Kidney epithelial cell (primary cell): ENCODE data around the gene RARRES2. TPM values are rescaled to one million over a fixed set of nuclear protein-coding genes. Genes with fewer than 3 reads are reported as not detected.
A peak's percentile ranks its signal among the peaks of the same experiment; 100 is the strongest.

Source experiments
- DNase-seq: peaks from one replicate; pipeline ENCODE4 v3.0.0-alpha.2; 2010; ENCODE audit warnings: low read depth
- H3K27me3 ChIP-seq: 2 replicates; pipeline ENCODE4 v1.6.0; 2011; ENCODE audit warnings: low read length; ENCODE audit not compliant: control insufficient read depth, insufficient read depth
- H3K36me3 ChIP-seq: 2 replicates; pipeline ENCODE4 v1.5.1; 2011; ENCODE audit warnings: low read length; ENCODE audit not compliant: control insufficient read depth, insufficient read depth
- H3K4me3 ChIP-seq: 2 replicates; pipeline ENCODE4 v1.5.1; 2011; ENCODE audit warnings: low read depth, mild to moderate bottlenecking, control low read depth, low read length
- CTCF ChIP-seq: IDR thresholded peaks from 2 replicates; pipeline ENCODE4 v1.5.1; 2011; ENCODE audit warnings: mild to moderate bottlenecking, moderate library complexity, low read length, control low read depth, inconsistent platforms; ENCODE audit not compliant: insufficient read depth, poor library complexity, severe bottlenecking
- total RNA-seq: library from RNA; depleted of rRNA; stranded (reverse); fragments of >200 nt; gene quantifications from 2 replicates; pipeline ENCODE4 v1.2.3, GENCODE V29; 2015

The RARRES2 gene
- total RNA-seq, 1 donor from 2014 or later: 0.38 TPM

DNA sequence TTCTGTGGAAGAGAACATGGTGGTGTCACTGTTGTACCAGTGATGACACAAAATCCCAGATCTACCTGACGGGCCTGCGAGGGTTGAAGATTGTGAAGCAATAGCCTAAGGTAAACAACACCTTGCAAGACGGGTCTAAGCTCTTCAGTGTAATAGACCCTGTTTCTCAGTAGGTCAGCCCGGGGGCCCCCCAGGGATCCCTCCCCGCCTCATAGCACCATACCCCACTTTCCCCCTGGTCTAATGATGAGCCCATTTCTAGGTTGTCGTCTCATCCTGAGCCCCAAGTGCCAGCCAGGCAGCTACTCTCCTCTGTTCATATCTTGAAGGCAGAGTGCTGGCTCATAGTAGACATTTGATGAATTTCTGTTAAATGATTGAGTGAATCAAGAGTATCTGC is 15.5 kb downstream of the RARRES2 start:
- Histone ChIP-seq H3K27me3 (no peaks in the 10 kb centered on the region), H3K36me3 (no peaks in the 10 kb centered on the region), H3K4me3 (no peak overlapping the region)
- no peak for DNase-seq
- TF ChIP-seq CTCF: no peak

GRCh38 chr7:150325110-150325611 is 16.3 kb downstream of the RARRES2 start:
- no peak overlapping the region for H3K4me3 ChIP-seq
- no peaks in the 10 kb centered on the region for H3K27me3 ChIP-seq
- TF ChIP-seq CTCF: no peak
- DNase-seq: no peak
- no peaks in the 10 kb centered on the region for H3K36me3 ChIP-seq

DNA sequence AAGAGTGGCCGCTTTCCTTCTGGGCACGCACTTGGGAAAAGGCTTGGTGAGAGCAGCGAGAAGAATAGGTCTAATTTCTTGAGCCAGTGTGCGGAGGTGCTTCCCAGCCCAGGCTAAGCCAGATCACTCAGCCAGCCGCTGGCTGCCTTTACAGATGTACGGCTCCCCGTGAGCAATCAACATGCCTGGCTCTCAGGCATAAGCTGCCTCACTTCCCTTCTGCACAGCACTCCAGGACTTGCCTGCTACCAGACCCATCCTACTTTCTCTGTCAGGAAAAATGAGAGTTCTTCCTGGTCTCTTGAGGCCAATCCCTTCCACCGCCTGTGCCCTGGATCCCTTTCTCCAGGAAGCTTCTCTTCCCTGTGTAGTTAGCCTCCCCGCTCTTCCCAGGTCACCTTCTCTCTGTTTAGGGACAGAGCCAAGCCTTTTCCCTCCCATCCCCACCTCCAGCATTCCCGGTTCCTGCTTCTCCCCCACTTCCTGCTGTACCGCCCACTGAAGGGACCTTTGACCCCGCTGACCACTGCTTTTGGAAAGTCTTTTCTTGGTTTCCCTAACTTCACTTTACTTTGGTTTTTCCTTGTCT is 17.0 kb downstream of the RARRES2 start:
- H3K36me3 ChIP-seq: no peaks in the 10 kb centered on the region
- DNase-seq: no peak
- peak overlapping the region; percentile 61 for H3K4me3 ChIP-seq
- H3K27me3 ChIP-seq: no peaks in the 10 kb centered on the region
- TF ChIP-seq CTCF: no peak

DNA sequence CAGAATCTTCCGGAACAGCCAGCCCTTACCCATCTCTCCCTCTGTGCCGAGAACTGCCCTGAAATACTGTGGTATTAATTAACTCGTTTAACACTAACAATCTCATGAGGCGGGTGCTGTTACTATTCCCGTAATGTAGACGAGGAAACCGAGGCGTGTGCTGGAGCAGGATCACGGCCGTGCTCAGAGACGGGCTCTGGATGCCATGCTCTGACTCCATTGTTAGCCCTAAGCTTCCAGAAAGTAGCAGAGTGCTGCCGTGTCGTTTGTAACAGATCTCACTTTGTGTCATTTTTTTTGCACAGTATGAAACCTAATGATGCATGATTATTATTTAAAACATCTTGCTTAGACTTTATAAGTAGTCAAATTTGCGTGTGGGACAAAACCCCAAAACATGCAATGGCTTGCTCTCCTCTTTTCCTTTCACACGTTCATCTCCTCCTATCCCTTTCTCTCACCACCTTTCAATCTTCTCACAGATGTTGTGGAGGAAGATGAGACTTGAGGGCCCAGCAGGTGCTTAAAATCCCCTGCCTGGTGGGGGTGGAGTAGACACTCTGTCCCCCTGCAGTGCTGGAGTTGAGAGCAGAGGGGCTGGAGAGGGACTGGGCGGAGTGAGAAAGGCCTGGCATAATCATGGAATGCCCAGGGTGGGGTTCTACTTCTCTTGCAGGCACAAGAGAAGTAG is 17.6 kb downstream of the RARRES2 start:
- H3K27me3 ChIP-seq: no peaks in the 10 kb centered on the region
- TF ChIP-seq CTCF: no peak
- H3K4me3 ChIP-seq: peak overlapping the region; percentile 61
- H3K36me3 ChIP-seq: no peaks in the 10 kb centered on the region
- no peak for DNase-seq

DNA sequence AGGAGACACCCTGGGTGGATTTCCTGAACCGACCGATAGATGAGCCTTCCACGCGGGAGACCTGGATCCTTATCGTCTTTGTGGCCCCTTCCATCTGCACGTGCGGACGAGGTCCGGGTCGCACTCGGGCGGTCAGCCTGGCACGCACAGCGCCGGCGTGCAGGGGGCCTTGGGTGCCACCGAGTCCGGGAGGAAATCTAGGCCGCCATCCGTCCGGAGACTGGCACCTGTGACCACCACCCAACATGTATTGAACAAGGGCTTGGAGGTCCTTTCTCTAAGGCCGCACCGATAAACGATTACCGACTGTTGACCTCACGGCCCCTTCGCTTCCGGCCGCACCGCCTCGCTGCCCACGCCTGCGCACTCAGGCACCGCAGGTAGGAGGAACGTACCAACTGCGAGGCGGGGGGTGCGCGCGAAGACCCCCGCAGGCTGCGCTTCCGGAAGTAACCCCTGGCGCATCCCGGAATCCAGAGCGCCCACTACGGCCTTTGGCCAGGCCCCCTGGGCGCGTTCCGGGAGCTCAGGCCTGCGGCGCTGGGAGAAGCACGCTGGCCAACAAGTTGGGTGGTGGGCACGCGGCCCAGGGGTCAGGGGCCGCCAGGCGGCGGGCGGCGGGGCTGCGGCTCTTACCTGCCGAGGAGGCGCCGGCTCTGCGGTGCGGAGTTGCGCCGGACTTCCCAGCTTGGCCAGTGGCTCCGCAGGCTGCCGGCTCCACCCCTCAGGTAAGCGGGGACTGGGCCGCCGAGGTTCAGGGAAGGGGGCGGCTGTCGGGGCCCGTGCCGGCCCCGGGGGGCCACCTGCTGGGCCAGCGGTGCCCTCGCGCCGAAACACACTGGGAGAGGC is 18.4 kb downstream of the RARRES2 start, which contains the start of the genes ACTR3C and LRRC61:
Gene ACTR3C, minus strand, starts transcription at position 713 of the 849 bp plus-strand sequence. CDS start 28,249 bp downstream, outside the sequence.
Gene LRRC61, plus strand, starts transcription at position 523 of the 849 bp plus-strand sequence. CDS start 13,507 bp downstream, outside the sequence.
- Histone ChIP-seq H3K36me3 (no peaks in the 10 kb centered on the region), H3K27me3 (no peaks in the 10 kb centered on the region), H3K4me3 (peak within 1 kb of the TSS; percentile 61)
- no peak for TF ChIP-seq CTCF
- DNase-seq: no peak
